Neural progenitor cell (in vitro differentiated cells): ENCODE results near the gene GRB7. TPM values are rescaled to one million over a fixed set of nuclear protein-coding genes. Genes with fewer than 3 reads are reported as not detected.

Source experiments
- DNase-seq: peaks from one replicate; pipeline ENCODE4 v3.0.0-alpha.2; 2016; ENCODE audit warnings: low spot score
- H2AFZ ChIP-seq: fragments of 200-600 bp; sonication (generic); replicated peaks from 2 replicates; pipeline ENCODE4 v1.6.1; 2016; ENCODE audit warnings: antibody characterized with exemption
- H3F3A ChIP-seq: fragments of 200-600 bp; sonication (generic); 2 replicates; pipeline ENCODE4 v1.6.1; 2016; ENCODE audit warnings: antibody characterized with exemption, low read depth
- H3K27ac ChIP-seq: fragments of 200-600 bp; sonication (generic); 2 replicates; pipeline ENCODE4 v1.5.1; 2016; ENCODE audit warnings: mild to moderate bottlenecking
- H3K27me3 ChIP-seq: fragments of 200-600 bp; sonication (generic); 2 replicates; pipeline ENCODE4 v1.6.1; 2016; ENCODE audit warnings: mild to moderate bottlenecking, moderate library complexity
- H3K36me3 ChIP-seq: fragments of 200-600 bp; sonication (generic); 2 replicates; pipeline ENCODE4 v1.5.1; 2016
- H3K4me1 ChIP-seq: fragments of 200-600 bp; sonication (generic); 2 replicates; pipeline ENCODE4 v1.6.1; 2016; ENCODE audit warnings: mixed run types
- H3K4me2 ChIP-seq: fragments of 200-600 bp; sonication (generic); 2 replicates; pipeline ENCODE4 v1.6.1; 2016
- H3K4me3 ChIP-seq: fragments of 200-600 bp; sonication (generic); 2 replicates; pipeline ENCODE4 v1.5.1; 2016
- H3K79me2 ChIP-seq: fragments of 200-600 bp; sonication (generic); 2 replicates; pipeline ENCODE4 v1.6.1; 2016; ENCODE audit warnings: low read depth
- H3K9ac ChIP-seq: fragments of 200-600 bp; sonication (generic); 2 replicates; pipeline ENCODE4 v1.6.1; 2016
- H3K9me3 ChIP-seq: fragments of 200-600 bp; sonication (generic); 2 replicates; pipeline ENCODE4 v1.5.1; 2016; ENCODE audit warnings: low read depth
- H4K20me1 ChIP-seq: fragments of 200-600 bp; sonication (generic); 2 replicates; pipeline ENCODE4 v1.6.1; 2016; ENCODE audit warnings: low read depth
- H3K27ac Mint-ChIP-seq: 3 replicates; pipeline ENCODE4 v1.8.0; 2021; ENCODE audit warnings: mixed read lengths
- H3K27me3 Mint-ChIP-seq: 2 replicates; pipeline ENCODE4 v1.8.0; 2022; ENCODE audit warnings: low read depth, mild to moderate bottlenecking, inconsistent platforms, moderate library complexity, mixed read lengths; ENCODE audit not compliant: insufficient read depth
- H3K36me3 Mint-ChIP-seq: 3 replicates; pipeline ENCODE4 v1.8.0; 2021; ENCODE audit warnings: mixed read lengths
- H3K4me1 Mint-ChIP-seq: 3 replicates; pipeline ENCODE4 v1.8.0; 2021; ENCODE audit warnings: mixed read lengths
- H3K4me3 Mint-ChIP-seq: 3 replicates; pipeline ENCODE4 v1.8.0; 2021; ENCODE audit warnings: mild to moderate bottlenecking, moderate library complexity, mixed read lengths
- H3K9me3 Mint-ChIP-seq: 3 replicates; pipeline ENCODE4 v1.8.0; 2020; ENCODE audit warnings: mixed read lengths
- CTCF ChIP-seq: fragments of 200-600 bp; sonication (generic); IDR thresholded peaks from 2 replicates; pipeline ENCODE4 v1.5.1; 2017; ENCODE audit warnings: antibody characterized with exemption, mild to moderate bottlenecking
- EZH2 ChIP-seq: fragments of 200-600 bp; sonication (generic); IDR thresholded peaks from 2 replicates; pipeline ENCODE4 v1.6.1; 2017; ENCODE audit warnings: antibody characterized with exemption, mild to moderate bottlenecking, moderate library complexity
- EZH2phosphoT487 ChIP-seq: fragments of 200-600 bp; sonication (generic); IDR thresholded peaks from 2 replicates; pipeline ENCODE4 v1.6.1; 2017; ENCODE audit warnings: antibody characterized with exemption
- total RNA-seq: library from RNA; depleted of rRNA; stranded (reverse); fragments of >200 nt; gene quantifications from 2 replicates; pipeline ENCODE4 v1.2.3, GENCODE V29; 2015; ENCODE audit warnings: low replicate concordance

GRB7 gene
- total RNA-seq, 1 donor from 2014 or later: 6.0 TPM

- H3K9me3 ChIP-seq: no peaks in the 10 kb centered on the region
- no peaks in the 10 kb centered on the region for H3K27me3 ChIP-seq
- H3K4me1 ChIP-seq: peaks cover 4% of the 10 kb centered on the region
- no peak overlapping the region for H3K27ac ChIP-seq
- no peak for TF ChIP-seq EZH2
- TF ChIP-seq CTCF: no peak
- no peak for TF ChIP-seq EZH2phosphoT487
- no peak for DNase-seq
- Mint-ChIP-seq H3K27me3 (peaks cover 7% of the 10 kb centered on the region), H3K36me3 (peaks cover 12% of the 10 kb centered on the region), H3K4me3 (no peak overlapping the region), H3K27ac (no peak overlapping the region), H3K9me3 (no peaks in the 10 kb centered on the region), H3K4me1 (peaks cover 5% of the 10 kb centered on the region)
- no peaks in the 10 kb centered on the region for H3K79me2 ChIP-seq
- H3K4me3 ChIP-seq: no peak overlapping the region
- no peak overlapping the region for H3K9ac ChIP-seq
- peaks cover 26% of the 10 kb centered on the region for H3F3A ChIP-seq
- peaks cover 7% of the 10 kb centered on the region for H4K20me1 ChIP-seq
- no peak overlapping the region for H2AFZ ChIP-seq
- no peaks in the 10 kb centered on the region for H3K36me3 ChIP-seq
- no peak overlapping the region for H3K4me2 ChIP-seq
Observed at GRCh38 chr17:39727556-39727955, 10.2 kb upstream of the GRB7 start.

- Histone ChIP-seq H3K4me2 (peak overlapping the region; percentile 87), H3K9me3 (no peaks in the 10 kb centered on the region), H3K27me3 (no peaks in the 10 kb centered on the region), H3K79me2 (no peaks in the 10 kb centered on the region), H4K20me1 (peaks cover 4% of the 10 kb centered on the region), H3K4me1 (peaks cover 4% of the 10 kb centered on the region), H3K4me3 (peak overlapping the region; percentile 74), H2AFZ (no peak overlapping the region), H3K36me3 (no peaks in the 10 kb centered on the region), H3F3A (peaks cover 26% of the 10 kb centered on the region), H3K27ac (no peak overlapping the region), H3K9ac (no peak overlapping the region)
- peaks cover 12% of the 10 kb centered on the region for H3K27me3 Mint-ChIP-seq
- peaks cover 5% of the 10 kb centered on the region for H3K4me1 Mint-ChIP-seq
- peaks cover 10% of the 10 kb centered on the region for H3K36me3 Mint-ChIP-seq
- peak overlapping the region; percentile 89 for H3K4me3 Mint-ChIP-seq
- H3K27ac Mint-ChIP-seq: no peak overlapping the region
- DNase-seq: no peak
- no peaks in the 10 kb centered on the region for H3K9me3 Mint-ChIP-seq
- TF ChIP-seq CTCF (no peak), EZH2phosphoT487 (no peak), EZH2 (no peak)
Observed at GRCh38 chr17:39729280-39729851, 8.4 kb upstream of the GRB7 start.

- Mint-ChIP-seq H3K4me3 (peak within 1 kb of the TSS; percentile 89), H3K9me3 (no peaks in the 10 kb centered on the region), H3K27me3 (peaks cover 11% of the 10 kb centered on the region), H3K27ac (no peak within 1 kb of the TSS), H3K4me1 (peaks cover 5% of the 10 kb centered on the region), H3K36me3 (peaks cover 8% of the 10 kb centered on the region)
- Histone ChIP-seq H3K9ac (peak within 1 kb of the TSS; percentile 40), H3K36me3 (no peaks in the 10 kb centered on the region), H2AFZ (peak within 1 kb of the TSS; percentile 71), H3F3A (peaks cover 26% of the 10 kb centered on the region), H4K20me1 (peaks cover 4% of the 10 kb centered on the region), H3K79me2 (no peaks in the 10 kb centered on the region), H3K27me3 (no peaks in the 10 kb centered on the region), H3K4me2 (peak within 1 kb of the TSS; percentile 87), H3K9me3 (no peaks in the 10 kb centered on the region), H3K27ac (no peak within 1 kb of the TSS), H3K4me3 (peak within 1 kb of the TSS; percentile 74), H3K4me1 (peaks cover 4% of the 10 kb centered on the region)
- peak; percentile 95 for DNase-seq
- TF ChIP-seq EZH2 (no peak), CTCF (peak; percentile 90)
Observed at GRCh38 chr17:39730095-39730921, 7.4 kb upstream of the GRB7 start, which contains the start of gene MIEN1. Gene MIEN1, minus strand, starts transcription at chr17:39730532. Its CDS starts 37 bp downstream, at chr17:39730495.
